Keratinocyte (primary cell): ENCODE data around the gene WARS2. TPM values are rescaled to one million over a fixed set of nuclear protein-coding genes. Genes with fewer than 3 reads are reported as not detected.

Experiments used
- DNase-seq: peaks from one replicate; pipeline ENCODE4 v3.0.0-alpha.2; 2011; ENCODE audit warnings: low read depth, missing footprints, low spot score
- FAIRE-seq: peaks from 2 replicates; lab custom pipeline; 2011; peaks lifted over from hg19 to GRCh38; lab: Jason Lieb, UNC
- H2AFZ ChIP-seq: 2 replicates; pipeline ENCODE4 v1.6.0; 2012; ENCODE audit warnings: low read length, control low read depth, inconsistent platforms; ENCODE audit not compliant: control insufficient read depth
- H3K27ac ChIP-seq: 2 replicates; pipeline ENCODE4 v1.5.1; 2011; ENCODE audit warnings: low read length; ENCODE audit not compliant: control insufficient read depth, insufficient read depth
- H3K27me3 ChIP-seq: 3 replicates; pipeline ENCODE4 v1.6.0; 2011; ENCODE audit warnings: low read length; ENCODE audit not compliant: control insufficient read depth, insufficient read depth; ENCODE audit errors: extremely low read depth
- H3K36me3 ChIP-seq, 2 experiments: 2 replicates in 1 of 2; 3 replicates in 1 of 2; pipeline ENCODE4 v1.5.1; 2011; ENCODE audit warnings: low read length in 2 of 2, mild to moderate bottlenecking in 1 of 2; ENCODE audit not compliant: control insufficient read depth in 2 of 2, insufficient read depth in 2 of 2; ENCODE audit errors: extremely low read depth in 1 of 2
- H3K4me1 ChIP-seq: 3 replicates; pipeline ENCODE4 v1.5.1; 2011; ENCODE audit warnings: low read length; ENCODE audit not compliant: control insufficient read depth, insufficient read depth; ENCODE audit errors: extremely low read depth
- H3K4me2 ChIP-seq: 3 replicates; pipeline ENCODE4 v1.6.0; 2011; ENCODE audit warnings: low read depth, low read length; ENCODE audit not compliant: control insufficient read depth, insufficient read depth; ENCODE audit errors: extremely low read depth
- H3K4me3 ChIP-seq, 3 experiments: fragments of 200-600 bp in 1 of 3; sonication (generic) in 1 of 3; 2 replicates in 2 of 3; 3 replicates in 1 of 3; pipeline ENCODE4 v1.5.1; 2011 to 2016; ENCODE audit warnings: low read length in 3 of 3, mild to moderate bottlenecking in 3 of 3, control low read depth in 2 of 3, inconsistent platforms in 1 of 3, low read depth in 1 of 3, mixed read lengths in 1 of 3, mixed run types in 1 of 3, moderate library complexity in 1 of 3; ENCODE audit not compliant: control insufficient read depth in 2 of 3, insufficient read depth in 2 of 3; ENCODE audit errors: extremely low read depth in 1 of 3
- H3K79me2 ChIP-seq: 2 replicates; pipeline ENCODE4 v1.6.0; 2012; ENCODE audit warnings: low read length; ENCODE audit not compliant: control insufficient read depth, insufficient read depth
- H3K9ac ChIP-seq: 3 replicates; pipeline ENCODE4 v1.6.0; 2011; ENCODE audit warnings: low read length; ENCODE audit not compliant: control insufficient read depth, insufficient read depth; ENCODE audit errors: extremely low read depth
- H3K9me1 ChIP-seq: 3 replicates; pipeline ENCODE4 v1.6.0; 2011; ENCODE audit warnings: low read length; ENCODE audit not compliant: control insufficient read depth, insufficient read depth; ENCODE audit errors: extremely low read depth
- H3K9me3 ChIP-seq: 2 replicates; pipeline ENCODE4 v1.5.1; 2012; ENCODE audit warnings: low read depth, low read length; ENCODE audit not compliant: control insufficient read depth
- H4K20me1 ChIP-seq: 3 replicates; pipeline ENCODE4 v1.6.0; 2011; ENCODE audit warnings: low read length; ENCODE audit not compliant: control insufficient read depth, insufficient read depth; ENCODE audit errors: extremely low read depth
- CTCF ChIP-seq, 3 experiments: IDR thresholded peaks in 1 of 3; conservative IDR thresholded peaks in 1 of 3; optimal IDR thresholded peaks in 1 of 3; 2 replicates in 2 of 3; 3 replicates in 1 of 3; pipeline versions ENCODE3 to v1.5.1; 2011; ENCODE audit warnings: low read length in 3 of 3, mild to moderate bottlenecking in 3 of 3, moderate library complexity in 2 of 3, control low read depth in 1 of 3, inconsistent platforms in 1 of 3; ENCODE audit not compliant: insufficient read depth in 2 of 3; ENCODE audit errors: extremely low read depth in 1 of 3
- EZH2 ChIP-seq: IDR thresholded peaks from one replicate; pipeline ENCODE4 v1.6.1; 2012; ENCODE audit warnings: inconsistent platforms, mild to moderate bottlenecking, low read length, moderate library complexity
- dilution Hi-C: fragments of 300-500 bp; cut with MboI; formaldehyde crosslinking; loops from one replicate; pipeline ENCODE4 v1.7.0; 2020; ENCODE audit warnings: low sequenced_read_pairs; ENCODE audit not compliant: extremely low pct_ligation_motif_present
- polyA plus RNA-seq, 5 experiments: library from polyadenylated mRNA; depleted of rRNA in 3 of 5; stranded (reverse) in 3 of 5; stranded (forward) in 1 of 5; unstranded in 1 of 5; fragments of >200 nt; gene quantifications; 1 replicate in 1 of 5; 2 replicates in 3 of 5; 3 replicates in 1 of 5; pipeline versions ENCODE4 v1.2.1 to v1.2.3, GENCODE V29; 2011 to 2012; ENCODE audit warnings: missing spikeins in 2 of 5, low read depth in 1 of 5, low replicate concordance in 1 of 5

Gene WARS2
- polyA plus RNA-seq, 1 donor (not counting 4 experiments of a cell fraction or from before 2014, with no cell fraction given): 10.3 TPM

- Histone ChIP-seq H3K36me3 (no peaks in the 10 kb centered on the region), H3K9ac (no peak overlapping the region), H3K4me1 (peaks cover 10% of the 10 kb centered on the region), H3K27ac (no peak overlapping the region), H3K4me3 (no peak overlapping the region), H3K9me3 (no peaks in the 10 kb centered on the region), H4K20me1 (peaks cover 5% of the 10 kb centered on the region), H3K4me2 (no peak overlapping the region), H2AFZ (no peak overlapping the region), H3K79me2 (no peaks in the 10 kb centered on the region), H3K27me3 (no peaks in the 10 kb centered on the region), H3K9me1 (no peaks in the 10 kb centered on the region)
- dilution Hi-C loops: no loop called here
- DNase-seq (no peak), FAIRE-seq (peak; percentile 67)
- no peak for TF ChIP-seq EZH2
- no peak for TF ChIP-seq CTCF (optimal IDR thresholded peaks at IDR 0.05 in 1 of 3, IDR thresholded peaks at IDR 0.05 in 1 of 3, conservative IDR thresholded peaks at IDR 0.05 in 1 of 3; ENCODE audit: extremely low read depth in 1 of 3, insufficient read depth in 2 of 3, low read length in 3 of 3)
Measured at GRCh38 chr1:119081267-119081666, 59.2 kb downstream of the WARS2 start.

- H3K27ac ChIP-seq: no peak overlapping the region
- no peak for DNase-seq
- H2AFZ ChIP-seq: no peak overlapping the region
- H3K79me2 ChIP-seq: no peaks in the 10 kb centered on the region
- FAIRE-seq: peak; percentile 20
- H3K4me2 ChIP-seq: peak overlapping the region; percentile 31
- H3K9me1 ChIP-seq: no peaks in the 10 kb centered on the region
- dilution Hi-C loops: no loop called here
- H3K9me3 ChIP-seq: no peaks in the 10 kb centered on the region
- no peak for TF ChIP-seq CTCF (optimal IDR thresholded peaks at IDR 0.05 in 1 of 3, IDR thresholded peaks at IDR 0.05 in 1 of 3, conservative IDR thresholded peaks at IDR 0.05 in 1 of 3; ENCODE audit: extremely low read depth in 1 of 3, insufficient read depth in 2 of 3, low read length in 3 of 3)
- TF ChIP-seq EZH2: no peak
- peaks cover 10% of the 10 kb centered on the region for H3K4me1 ChIP-seq
- no peak overlapping the region for H3K4me3 ChIP-seq
- no peaks in the 10 kb centered on the region for H3K27me3 ChIP-seq
- no peak overlapping the region for H3K9ac ChIP-seq
- H4K20me1 ChIP-seq: peaks cover 5% of the 10 kb centered on the region
- no peaks in the 10 kb centered on the region for H3K36me3 ChIP-seq
Measured at GRCh38 chr1:119080586-119080985, 59.9 kb downstream of the WARS2 start.
